ENCODE measurements around the gene MAP3K3.

MAP3K3 gene

GRCh38 chr17:63633742-63634141, 11.5 kb downstream of the MAP3K3 start:
- no peak overlapping the region for H3K9ac ChIP-seq (ENCODE audit: low read depth, low read length)
- H3K36me3 ChIP-seq (ENCODE audit: insufficient read depth, low read length), result 0 out of 2 replicates have a peak, but pooled peaks cover 3% of the 10 kb centered on the region
- no peaks in the 10 kb centered on the region for H3K9me3 ChIP-seq (ENCODE audit: control insufficient read depth, insufficient read depth, low read length)
- peaks cover 31% of the 10 kb centered on the region for H3K4me1 ChIP-seq (ENCODE audit: insufficient read depth, low read length)

GRCh38 chr17:63634163-63634562, 11.9 kb downstream of the MAP3K3 start:
- peaks cover 34% of the 10 kb centered on the region for H3K4me1 ChIP-seq (ENCODE audit: insufficient read depth, low read length)
- no peaks in the 10 kb centered on the region for H3K9me3 ChIP-seq (ENCODE audit: control insufficient read depth, insufficient read depth, low read length)
- H3K36me3 ChIP-seq (ENCODE audit: insufficient read depth, low read length), result 0 out of 2 replicates have a peak, but pooled peaks cover 3% of the 10 kb centered on the region
- no peak overlapping the region; the same call in 1 of the 2 replicates for H3K9ac ChIP-seq (ENCODE audit: low read depth, low read length)

- H3K4me1 ChIP-seq (ENCODE audit: insufficient read depth, low read length), result peaks cover 35% of the 10 kb centered on the region
- H3K9ac ChIP-seq (ENCODE audit: low read depth, low read length), result no peak overlapping the region
- H3K9me3 ChIP-seq (ENCODE audit: control insufficient read depth, insufficient read depth, low read length), result no peaks in the 10 kb centered on the region
- H3K36me3 ChIP-seq (ENCODE audit: insufficient read depth, low read length), result 0 out of 2 replicates have a peak, but pooled peaks cover 3% of the 10 kb centered on the region
These were observed 12.6 kb downstream of the MAP3K3 start for GRCh38 chr17:63634816-63635215.

- Histone ChIP-seq H3K4me1 (ENCODE audit: insufficient read depth, low read length) (peaks cover 35% of the 10 kb centered on the region), H3K9me3 (ENCODE audit: control insufficient read depth, insufficient read depth, low read length) (no peaks in the 10 kb centered on the region), H3K9ac (ENCODE audit: low read depth, low read length) (no peak overlapping the region), H3K36me3 (ENCODE audit: insufficient read depth, low read length) (0 out of 2 replicates have a peak, but pooled peaks cover 3% of the 10 kb centered on the region)
These were observed 13.1 kb downstream of the MAP3K3 start for GRCh38 chr17:63635290-63635689.

- H3K9ac ChIP-seq (ENCODE audit: low read depth, low read length), result no peak overlapping the region
- peaks cover 35% of the 10 kb centered on the region for H3K4me1 ChIP-seq (ENCODE audit: insufficient read depth, low read length)
These were observed 13.6 kb downstream of the MAP3K3 start for GRCh38 chr17:63635787-63636186.

GRCh38 chr17:63639125-63639524, 16.9 kb downstream of the MAP3K3 start:
- 0 out of 2 replicates have a peak, but pooled peaks cover 3% of the 10 kb centered on the region for H3K36me3 ChIP-seq (ENCODE audit: insufficient read depth, low read length)

More at GRCh38 chr17:63635787-63636186, 13.6 kb downstream of the MAP3K3 start:
- H3K36me3 ChIP-seq (ENCODE audit: insufficient read depth, low read length), result 0 out of 2 replicates have a peak, but pooled peaks cover 3% of the 10 kb centered on the region
- H3K9me3 ChIP-seq (ENCODE audit: control insufficient read depth, insufficient read depth, low read length), result no peaks in the 10 kb centered on the region

GRCh38 chr17:63640038-63640437, 17.8 kb downstream of the MAP3K3 start:
- Histone ChIP-seq H3K36me3 (ENCODE audit: insufficient read depth, low read length) (0 out of 2 replicates have a peak, but pooled peaks cover 3% of the 10 kb centered on the region), H3K9me3 (ENCODE audit: control insufficient read depth, insufficient read depth, low read length) (no peaks in the 10 kb centered on the region), H3K4me1 (ENCODE audit: insufficient read depth, low read length) (peaks cover 3% of the 10 kb centered on the region; the same call in 1 of the 2 replicates), H3K9ac (ENCODE audit: low read depth, low read length) (no peak overlapping the region)

More at GRCh38 chr17:63639125-63639524, 16.9 kb downstream of the MAP3K3 start:
- no peak overlapping the region for H3K9ac ChIP-seq (ENCODE audit: low read depth, low read length)
- H3K4me1 ChIP-seq (ENCODE audit: insufficient read depth, low read length), result peaks cover 10% of the 10 kb centered on the region
- no peaks in the 10 kb centered on the region for H3K9me3 ChIP-seq (ENCODE audit: control insufficient read depth, insufficient read depth, low read length)

- Histone ChIP-seq H3K36me3 (ENCODE audit: insufficient read depth, low read length) (no peaks in the 10 kb centered on the region), H3K9me3 (ENCODE audit: control insufficient read depth, insufficient read depth, low read length) (no peaks in the 10 kb centered on the region), H3K4me1 (ENCODE audit: insufficient read depth, low read length) (peaks cover 6% of the 10 kb centered on the region), H3K9ac (ENCODE audit: low read depth, low read length) (no peak overlapping the region)
These were observed 19.7 kb downstream of the MAP3K3 start for GRCh38 chr17:63641692-63642448.

GRCh38 chr17:63644846-63645245, 22.6 kb downstream of the MAP3K3 start:
- no peaks in the 10 kb centered on the region for H3K9me3 ChIP-seq (ENCODE audit: control insufficient read depth, insufficient read depth, low read length)
- no peaks in the 10 kb centered on the region for H3K36me3 ChIP-seq (ENCODE audit: insufficient read depth, low read length)
- H3K4me1 ChIP-seq (ENCODE audit: insufficient read depth, low read length), result peaks cover 17% of the 10 kb centered on the region
- no peak overlapping the region for H3K9ac ChIP-seq (ENCODE audit: low read depth, low read length)

- H3K9ac ChIP-seq (ENCODE audit: low read depth, low read length), result no peak overlapping the region
- H3K9me3 ChIP-seq (ENCODE audit: control insufficient read depth, insufficient read depth, low read length), result no peaks in the 10 kb centered on the region
- no peaks in the 10 kb centered on the region for H3K36me3 ChIP-seq (ENCODE audit: insufficient read depth, low read length)
- peaks cover 17% of the 10 kb centered on the region for H3K4me1 ChIP-seq (ENCODE audit: insufficient read depth, low read length)
These were observed 23.7 kb downstream of the MAP3K3 start for GRCh38 chr17:63645775-63646487.

GRCh38 chr17:63646488-63646806, 24.2 kb downstream of the MAP3K3 start:
- peaks cover 17% of the 10 kb centered on the region for H3K4me1 ChIP-seq (ENCODE audit: insufficient read depth, low read length)
- H3K9me3 ChIP-seq (ENCODE audit: control insufficient read depth, insufficient read depth, low read length), result no peaks in the 10 kb centered on the region
- no peaks in the 10 kb centered on the region for H3K36me3 ChIP-seq (ENCODE audit: insufficient read depth, low read length)
- no peak overlapping the region for H3K9ac ChIP-seq (ENCODE audit: low read depth, low read length)

GRCh38 chr17:63647065-63647725, 25.0 kb downstream of the MAP3K3 start:
- Histone ChIP-seq H3K9ac (ENCODE audit: low read depth, low read length) (no peak overlapping the region), H3K36me3 (ENCODE audit: insufficient read depth, low read length) (no peaks in the 10 kb centered on the region), H3K9me3 (ENCODE audit: control insufficient read depth, insufficient read depth, low read length) (no peaks in the 10 kb centered on the region), H3K4me1 (ENCODE audit: insufficient read depth, low read length) (peaks cover 17% of the 10 kb centered on the region)

- H3K9ac ChIP-seq (ENCODE audit: low read depth, low read length), result no peak overlapping the region
- no peaks in the 10 kb centered on the region for H3K9me3 ChIP-seq (ENCODE audit: control insufficient read depth, insufficient read depth, low read length)
- H3K36me3 ChIP-seq (ENCODE audit: insufficient read depth, low read length), result no peaks in the 10 kb centered on the region; the same call in 1 of the 2 replicates
- H3K4me1 ChIP-seq (ENCODE audit: insufficient read depth, low read length), result peaks cover 17% of the 10 kb centered on the region
These were observed 25.7 kb downstream of the MAP3K3 start for GRCh38 chr17:63647936-63648335.

GRCh38 chr17:63649813-63650212, 27.6 kb downstream of the MAP3K3 start:
- Histone ChIP-seq H3K9me3 (ENCODE audit: control insufficient read depth, insufficient read depth, low read length) (no peaks in the 10 kb centered on the region), H3K36me3 (ENCODE audit: insufficient read depth, low read length) (peaks cover 3% of the 10 kb centered on the region; the same call in 1 of the 2 replicates), H3K4me1 (ENCODE audit: insufficient read depth, low read length) (peaks cover 17% of the 10 kb centered on the region)

More at GRCh38 chr17:63649813-63650212, 27.6 kb downstream of the MAP3K3 start:
- no peak overlapping the region for H3K9ac ChIP-seq (ENCODE audit: low read depth, low read length)

Data from ES-I3 (cell line).